ENCODE measurements around the gene HEBP1.

Gene HEBP1

GRCh38 chr12:12996209-12996608, 3.9 kb downstream of the HEBP1 start:
- no peak overlapping the region for H3K4me3 ChIP-seq (ENCODE audit: low read length)
- DNase-seq (ENCODE audit: low read depth, low spot score) = no peak

- H3K4me3 ChIP-seq (ENCODE audit: low read length) = no peak overlapping the region
- no peak for DNase-seq (ENCODE audit: low read depth, low spot score)
Observed at GRCh38 chr12:12995088-12995487, 5.0 kb downstream of the HEBP1 start.

GRCh38 chr12:12993367-12993766, 6.7 kb downstream of the HEBP1 start:
- no peak for DNase-seq (ENCODE audit: low read depth, low spot score)
- no peak overlapping the region for H3K4me3 ChIP-seq (ENCODE audit: low read length)

GRCh38 chr12:12992418-12993130, 7.5 kb downstream of the HEBP1 start:
- no peak overlapping the region for H3K4me3 ChIP-seq (ENCODE audit: low read length)
- no peak for DNase-seq (ENCODE audit: low read depth, low spot score)

GRCh38 chr12:12990700-12991468, 9.2 kb downstream of the HEBP1 start:
- no peak overlapping the region for H3K4me3 ChIP-seq (ENCODE audit: low read length)
- DNase-seq (ENCODE audit: low read depth, low spot score) = no peak

- no peak for DNase-seq (ENCODE audit: low read depth, low spot score)
- H3K4me3 ChIP-seq (ENCODE audit: low read length) = no peak overlapping the region
Observed at GRCh38 chr12:12987421-12987820, 12.6 kb downstream of the HEBP1 start.

- no peak overlapping the region for H3K4me3 ChIP-seq (ENCODE audit: low read length)
- no peak for DNase-seq (ENCODE audit: low read depth, low spot score)
Observed at GRCh38 chr12:12986775-12987331, 13.2 kb downstream of the HEBP1 start.

- no peak for DNase-seq (ENCODE audit: low read depth, low spot score)
- no peak overlapping the region for H3K4me3 ChIP-seq (ENCODE audit: low read length)
Observed at GRCh38 chr12:12985817-12986408, 14.2 kb downstream of the HEBP1 start.

- no peak overlapping the region for H3K4me3 ChIP-seq (ENCODE audit: low read length)
- no peak for DNase-seq (ENCODE audit: low read depth, low spot score)
Observed at GRCh38 chr12:12984149-12984548, 15.9 kb downstream of the HEBP1 start.

GRCh38 chr12:12983420-12984035, 16.5 kb downstream of the HEBP1 start:
- DNase-seq (ENCODE audit: low read depth, low spot score) = peak; percentile 30
- H3K4me3 ChIP-seq (ENCODE audit: low read length) = no peak overlapping the region

GRCh38 chr12:12982331-12982730, 17.7 kb downstream of the HEBP1 start:
- H3K4me3 ChIP-seq (ENCODE audit: low read length) = no peak overlapping the region
- DNase-seq (ENCODE audit: low read depth, low spot score) = no peak

- no peak for DNase-seq (ENCODE audit: low read depth, low spot score)
- no peak overlapping the region for H3K4me3 ChIP-seq (ENCODE audit: low read length)
Observed at GRCh38 chr12:12979731-12980259, 20.3 kb downstream of the HEBP1 start.

GRCh38 chr12:12979126-12979525, 20.9 kb downstream of the HEBP1 start:
- H3K4me3 ChIP-seq (ENCODE audit: low read length) = no peak overlapping the region
- DNase-seq (ENCODE audit: low read depth, low spot score) = no peak

- H3K4me3 ChIP-seq (ENCODE audit: low read length) = no peak overlapping the region
- no peak for DNase-seq (ENCODE audit: low read depth, low spot score)
Observed at GRCh38 chr12:12977231-12977630, 22.8 kb downstream of the HEBP1 start.

- no peak overlapping the region for H3K4me3 ChIP-seq (ENCODE audit: low read length)
- DNase-seq (ENCODE audit: low read depth, low spot score) = no peak
Observed at GRCh38 chr12:12976366-12976765, 23.7 kb downstream of the HEBP1 start.

GRCh38 chr12:12975322-12976077, 24.6 kb downstream of the HEBP1 start:
- DNase-seq (ENCODE audit: low read depth, low spot score) = peak; percentile 18
- H3K4me3 ChIP-seq (ENCODE audit: low read length) = no peak overlapping the region

GRCh38 chr12:12974211-12974610, 25.9 kb downstream of the HEBP1 start:
- DNase-seq (ENCODE audit: low read depth, low spot score) = no peak
- no peak overlapping the region for H3K4me3 ChIP-seq (ENCODE audit: low read length)

- DNase-seq (ENCODE audit: low read depth, low spot score) = no peak
- H3K4me3 ChIP-seq (ENCODE audit: low read length) = no peak overlapping the region
Observed at GRCh38 chr12:12973019-12973418, 27.0 kb downstream of the HEBP1 start.

GRCh38 chr12:12965836-12966235, 34.2 kb downstream of the HEBP1 start:
- DNase-seq (ENCODE audit: low read depth, low spot score) = no peak
- H3K4me3 ChIP-seq (ENCODE audit: low read length) = no peak overlapping the region
